GM18868 (cell line): ENCODE results near the gene HTRA2.
A peak's percentile ranks its signal among the peaks of the same experiment; 100 is the strongest.

Experiments used
- ATAC-seq: cut with Tn5 transposase; IDR thresholded peaks from one replicate; pipeline ENCODE4 v1.9.1; 2021; ENCODE audit warnings: mild to moderate bottlenecking, moderate library complexity; ENCODE audit not compliant: unreplicated experiment

The HTRA2 gene

GRCh38 chr2:74499940-74500577 lies 29.7 kb upstream of the HTRA2 start:
- ATAC-seq, result no peak

GRCh38 chr2:74500578-74500946 lies 29.2 kb upstream of the HTRA2 start:
- ATAC-seq, result no peak

GRCh38 chr2:74501335-74502071 lies 28.2 kb upstream of the HTRA2 start:
- no peak for ATAC-seq

GRCh38 chr2:74502147-74502719 lies 27.5 kb upstream of the HTRA2 start:
- no peak for ATAC-seq

GRCh38 chr2:74502720-74503505 lies 26.8 kb upstream of the HTRA2 start:
- ATAC-seq, result peak; percentile 42

GRCh38 chr2:74503506-74504475 lies 25.9 kb upstream of the HTRA2 start:
- no peak for ATAC-seq

GRCh38 chr2:74504591-74504990 lies 25.1 kb upstream of the HTRA2 start:
- ATAC-seq, result no peak

- ATAC-seq, result no peak
Observed at GRCh38 chr2:74505448-74506246, 24.1 kb upstream of the HTRA2 start.

GRCh38 chr2:74507145-74507925 lies 22.4 kb upstream of the HTRA2 start, which contains the start of gene PCGF1:
Gene PCGF1, minus strand, starts transcription at chr2:74507695. Its CDS starts 27 bp downstream, at chr2:74507668.
- ATAC-seq, result peak; percentile 87

GRCh38 chr2:74507926-74508520 lies 21.7 kb upstream of the HTRA2 start:
- no peak for ATAC-seq

GRCh38 chr2:74510272-74510671 lies 19.5 kb upstream of the HTRA2 start:
- no peak for ATAC-seq

GRCh38 chr2:74511104-74511989 lies 18.4 kb upstream of the HTRA2 start:
- no peak for ATAC-seq

- ATAC-seq, result no peak
Observed at GRCh38 chr2:74512744-74513604, 16.8 kb upstream of the HTRA2 start.

GRCh38 chr2:74513605-74514367 lies 15.9 kb upstream of the HTRA2 start:
- ATAC-seq, result no peak
